HG03108 (cell line): Measurements from ENCODE around the gene PLCL1.
"Not testable (repeated sequence)": the region's sequence is repeated elsewhere in the genome, so short reads cannot be mapped to it uniquely, and the experiment has no call there.

Source experiments
- ATAC-seq: cut with Tn5 transposase; IDR thresholded peaks from one replicate; pipeline ENCODE4 v1.9.1; 2021; ENCODE audit warnings: moderate library complexity; ENCODE audit not compliant: unreplicated experiment

PLCL1 gene

GRCh38 chr2:197809064-197809463 is 4.7 kb downstream of the PLCL1 start:
- no peak for ATAC-seq

GRCh38 chr2:197810016-197810415 is 5.6 kb downstream of the PLCL1 start:
- ATAC-seq = no peak

- no peak for ATAC-seq
These were observed 6.1 kb downstream of the PLCL1 start for GRCh38 chr2:197810491-197810890.

- ATAC-seq = no peak
These were observed 8.8 kb downstream of the PLCL1 start for GRCh38 chr2:197813093-197813787.

- no peak for ATAC-seq
These were observed 10.1 kb downstream of the PLCL1 start for GRCh38 chr2:197814526-197814925.

- no peak for ATAC-seq
These were observed 17.3 kb downstream of the PLCL1 start for GRCh38 chr2:197821550-197822289.

- no peak for ATAC-seq
These were observed 17.9 kb downstream of the PLCL1 start for GRCh38 chr2:197822333-197822732.

GRCh38 chr2:197827618-197828017 is 23.2 kb downstream of the PLCL1 start:
- ATAC-seq = no peak

- ATAC-seq = no peak
These were observed 24.2 kb downstream of the PLCL1 start for GRCh38 chr2:197828464-197829135.

- ATAC-seq = not testable (repeated sequence)
These were observed 30.4 kb downstream of the PLCL1 start for GRCh38 chr2:197834771-197835170.

- no peak for ATAC-seq
These were observed 30.9 kb downstream of the PLCL1 start for GRCh38 chr2:197835293-197835692.

GRCh38 chr2:197838036-197838435 is 33.6 kb downstream of the PLCL1 start:
- peak; percentile 97 for ATAC-seq

- ATAC-seq = no peak
These were observed 34.2 kb downstream of the PLCL1 start for GRCh38 chr2:197838579-197838978.

GRCh38 chr2:197839327-197839726 is 34.9 kb downstream of the PLCL1 start:
- ATAC-seq = no peak

- ATAC-seq = no peak
These were observed 35.5 kb downstream of the PLCL1 start for GRCh38 chr2:197839856-197840255.

GRCh38 chr2:197846128-197846527 is 41.7 kb downstream of the PLCL1 start:
- no peak for ATAC-seq

- ATAC-seq = no peak
These were observed 42.4 kb downstream of the PLCL1 start for GRCh38 chr2:197846777-197847176.

- ATAC-seq = no peak
These were observed 43.4 kb downstream of the PLCL1 start for GRCh38 chr2:197847651-197848401.

- no peak for ATAC-seq
These were observed 44.2 kb downstream of the PLCL1 start for GRCh38 chr2:197848602-197849001.

- ATAC-seq = no peak
These were observed 46.6 kb downstream of the PLCL1 start for GRCh38 chr2:197850882-197851450.

GRCh38 chr2:197851451-197851850 is 47.1 kb downstream of the PLCL1 start:
- no peak for ATAC-seq
